Stimulated activated CD4-positive, alpha-beta T cell treated with anti-CD3 and anti-CD28 coated beads, Interleukin-15, amount 100 ng/mL, for 24 hours (primary cell): ENCODE measurements around the gene ZNF236.
"Not testable (repeated sequence)": the region's sequence is repeated elsewhere in the genome, so short reads cannot be mapped to it uniquely, and the experiment has no call there.

Experiments
- DNase-seq: peaks from one replicate; pipeline ENCODE4 v3.0.0-alpha.2; 2020

The ZNF236 gene

GRCh38 chr18:77012806-77013541, 190.6 kb downstream of the ZNF236 start:
- DNase-seq: no peak

GRCh38 chr18:77013811-77014521, 191.6 kb downstream of the ZNF236 start:
- DNase-seq: no peak

- DNase-seq: no peak
Measured at GRCh38 chr18:77014538-77014937, 192.2 kb downstream of the ZNF236 start.

- DNase-seq: no peak
Measured at GRCh38 chr18:77015169-77015568, 192.8 kb downstream of the ZNF236 start.

GRCh38 chr18:77015771-77016710, 193.7 kb downstream of the ZNF236 start:
- no peak for DNase-seq

GRCh38 chr18:77016936-77017335, 194.6 kb downstream of the ZNF236 start:
- no peak for DNase-seq

- no peak for DNase-seq
Measured at GRCh38 chr18:77017355-77017754, 195.0 kb downstream of the ZNF236 start.

- not testable (repeated sequence) for DNase-seq
Measured at GRCh38 chr18:77018650-77019049, 196.3 kb downstream of the ZNF236 start.

GRCh38 chr18:77019641-77020040, 197.3 kb downstream of the ZNF236 start:
- no peak for DNase-seq
